Non-pigmented ciliary epithelial cell (primary cell): Measurements from ENCODE around the gene MRFAP1L1.
"Not testable (repeated sequence)": the region's sequence is repeated elsewhere in the genome, so short reads cannot be mapped to it uniquely, and the experiment has no call there.

Source experiments
- DNase-seq: peaks from one replicate; pipeline ENCODE4 v3.0.0-alpha.2; 2010; ENCODE audit warnings: low read depth

The MRFAP1L1 gene

GRCh38 chr4:6709230-6710114 is at the start of gene MRFAP1L1:
Gene MRFAP1L1 (minus strand): TSS chr4:6709865. CDS start chr4:6709629, 236 bp downstream.
- peak; percentile 79 for DNase-seq

GRCh38 chr4:6758728-6759127 is 49.1 kb upstream of the MRFAP1L1 start:
- no peak for DNase-seq

- DNase-seq: not testable (repeated sequence)
Observed at GRCh38 chr4:6756345-6756744, 46.7 kb upstream of the MRFAP1L1 start.

GRCh38 chr4:6755088-6755753 is 45.6 kb upstream of the MRFAP1L1 start:
- no peak for DNase-seq

GRCh38 chr4:6754481-6755087 is 44.9 kb upstream of the MRFAP1L1 start:
- no peak for DNase-seq

GRCh38 chr4:6753891-6754290 is 44.2 kb upstream of the MRFAP1L1 start:
- no peak for DNase-seq

- DNase-seq: no peak
Observed at GRCh38 chr4:6753103-6753560, 43.5 kb upstream of the MRFAP1L1 start.

GRCh38 chr4:6752486-6752829 is 42.8 kb upstream of the MRFAP1L1 start:
- DNase-seq: no peak

GRCh38 chr4:6751611-6752485 is 42.2 kb upstream of the MRFAP1L1 start:
- no peak for DNase-seq

GRCh38 chr4:6750286-6751221 is 40.9 kb upstream of the MRFAP1L1 start:
- DNase-seq: no peak

- no peak for DNase-seq
Observed at GRCh38 chr4:6749340-6750171, 39.9 kb upstream of the MRFAP1L1 start.

GRCh38 chr4:6748286-6748685 is 38.6 kb upstream of the MRFAP1L1 start:
- DNase-seq: no peak

GRCh38 chr4:6747294-6748051 is 37.8 kb upstream of the MRFAP1L1 start:
- no peak for DNase-seq

GRCh38 chr4:6746721-6747293 is 37.1 kb upstream of the MRFAP1L1 start:
- no peak for DNase-seq

GRCh38 chr4:6742989-6743388 is 33.3 kb upstream of the MRFAP1L1 start:
- no peak for DNase-seq

GRCh38 chr4:6742507-6742906 is 32.8 kb upstream of the MRFAP1L1 start:
- DNase-seq: no peak

GRCh38 chr4:6740347-6740746 is 30.7 kb upstream of the MRFAP1L1 start:
- DNase-seq: no peak

- no peak for DNase-seq
Observed at GRCh38 chr4:6739920-6740319, 30.3 kb upstream of the MRFAP1L1 start.
